Mammary epithelial cell (primary cell): ENCODE measurements around the gene DLX4.

ENCODE experiments used
- CTCF ChIP-seq, 2 donors: IDR thresholded peaks in 1 of 2; conservative IDR thresholded peaks in 1 of 2; 2 replicates each; pipeline ENCODE4 v1.5.1; 2011 to 2012; ENCODE audit warnings: inconsistent platforms in 2 of 2, low read length in 2 of 2, mild to moderate bottlenecking in 2 of 2, control low read depth in 1 of 2, low read depth in 1 of 2; ENCODE audit not compliant: insufficient read depth in 1 of 2; ENCODE audit errors: extremely low read depth in 1 of 2
- EZH2 ChIP-seq: IDR thresholded peaks from 2 replicates; pipeline ENCODE4 v1.6.1; 2012; ENCODE audit warnings: low read length, inconsistent platforms, borderline replicate concordance

GRCh38 chr17:50003911-50004310 lies 34.9 kb downstream of the DLX4 start:
- no peak for TF ChIP-seq CTCF (conservative IDR thresholded peaks at IDR 0.05 in 1 of 2, IDR thresholded peaks at IDR 0.05 in 1 of 2; ENCODE audit: extremely low read depth in 1 of 2, insufficient read depth in 1 of 2, low read depth in 1 of 2, low read length in 2 of 2)
- TF ChIP-seq EZH2 = no peak
